Esophagus squamous epithelium (tissue), 5 donors: ENCODE results near the gene TFCP2. TPM values are rescaled to one million over a fixed set of nuclear protein-coding genes. Genes with fewer than 3 reads are reported as not detected.

Source experiments
- DNase-seq: peaks from one replicate; lab custom pipeline; 2025; lab: John Stamatoyannopoulos, UW
- H3K27ac ChIP-seq, 4 donors: fragments of 200-600 bp; sonication (generic); one replicate each; pipeline ENCODE4 v1.5.1; 2016 to 2019; ENCODE audit warnings: mild to moderate bottlenecking in 1 of 4
- H3K27me3 ChIP-seq, 4 donors: fragments of 200-600 bp; sonication (generic); 1 replicate in 3 of 4; 2 replicates in 1 of 4; pipeline versions ENCODE4 v1.5.1 to v1.6.0; 2017 to 2021; ENCODE audit warnings: antibody characterized with exemption in 1 of 4
- H3K36me3 ChIP-seq, 3 donors: fragments of 200-600 bp; sonication (generic); one replicate each; pipeline ENCODE4 v1.5.1; 2016 to 2019
- H3K4me1 ChIP-seq, 3 donors: fragments of 200-600 bp; sonication (generic); one replicate each; pipeline ENCODE4 v1.5.1; 2017 to 2019
- H3K4me3 ChIP-seq, 4 donors: fragments of 200-600 bp; sonication (generic); 1 replicate in 3 of 4; 2 replicates in 1 of 4; pipeline ENCODE4 v1.5.1; 2016 to 2019; ENCODE audit warnings: mild to moderate bottlenecking in 2 of 4, moderate library complexity in 1 of 4
- H3K9me3 ChIP-seq, 3 donors: fragments of 200-600 bp; sonication (generic); one replicate each; pipeline ENCODE4 v1.5.1; 2016 to 2019
- CTCF ChIP-seq, 6 experiments: fragments of 450-650 bp in 4 of 6; fragments of 200-600 bp in 2 of 6; sonication (generic) in 2 of 6; IDR thresholded peaks; one replicate each; pipeline ENCODE4 v1.5.1; 2016 to 2019; ENCODE audit warnings: antibody characterized with exemption in 6 of 6, mild to moderate bottlenecking in 4 of 6, moderate library complexity in 4 of 6
- POLR2A ChIP-seq, 4 donors: fragments of 450-650 bp; IDR thresholded peaks; one replicate each; pipeline ENCODE4 v1.6.1; 2017; ENCODE audit warnings: antibody characterized with exemption in 4 of 4, mild to moderate bottlenecking in 4 of 4, moderate library complexity in 3 of 4
- WGBS, 2 donors: methylation state at CpG; one replicate each; pipeline ENCODE4 v1.1.5; 2018; 5-methylcytosine and 5-hydroxymethylcytosine counted together
- intact Hi-C: fragments of 100-400 bp; cut with DNase I; formaldehyde crosslinking; loops from one replicate; pipeline ENCODE4 v1.15.0; 2022
- total RNA-seq, 4 donors: library from RNA; depleted of rRNA; stranded (reverse); fragments of >200 nt; gene quantifications; one replicate each; pipeline ENCODE4 v1.1.0, GENCODE V29; 2016
- donor health status: DM: yes; HTN: yes; CAD: no.

Gene TFCP2
- total RNA-seq, 4 donors from 2014 or later, result 10.8 to 12.0 (median 11.7) TPM

GRCh38 chr12:51210690-51211395, 37.9 kb upstream of the TFCP2 start:
- Histone ChIP-seq H3K4me3 (no peak overlapping the region), H3K27ac (no peak overlapping the region), H3K9me3 (no peaks in the 10 kb centered on the region), H3K4me1 (no peaks in the 10 kb centered on the region), H3K27me3 (no peaks in the 10 kb centered on the region), H3K36me3 (no peaks in the 10 kb centered on the region)
- no peak for DNase-seq
- 43 to 58% methylated on average over 2 of the region's 2 CpGs for WGBS, 2 donors
- intact Hi-C loops, result no loop called here
- TF ChIP-seq CTCF (IDR thresholded peaks at IDR 0.05) (no peak), POLR2A (IDR thresholded peaks at IDR 0.05) (no peak)

GRCh38 chr12:51209259-51209658, 36.3 kb upstream of the TFCP2 start:
- intact Hi-C loops, result no loop called here
- Histone ChIP-seq H3K4me3 (no peak overlapping the region), H3K36me3 (no peaks in the 10 kb centered on the region), H3K27me3 (no peaks in the 10 kb centered on the region), H3K4me1 (no peaks in the 10 kb centered on the region), H3K9me3 (no peaks in the 10 kb centered on the region), H3K27ac (no peak overlapping the region)
- TF ChIP-seq POLR2A (IDR thresholded peaks at IDR 0.05), result no peak
- TF ChIP-seq CTCF (IDR thresholded peaks at IDR 0.05), result no peak
- WGBS, 2 donors, result 87 to 94% methylated on average over 2 of the region's 2 CpGs
- DNase-seq, result no peak

- Histone ChIP-seq H3K27me3 (no peaks in the 10 kb centered on the region), H3K4me1 (no peaks in the 10 kb centered on the region), H3K27ac (no peak overlapping the region), H3K36me3 (no peaks in the 10 kb centered on the region), H3K9me3 (no peaks in the 10 kb centered on the region), H3K4me3 (no peak overlapping the region)
- intact Hi-C loops, result no loop called here
- DNase-seq, result no peak
- TF ChIP-seq POLR2A (IDR thresholded peaks at IDR 0.05) (no peak), CTCF (IDR thresholded peaks at IDR 0.05) (no peak)
- 67 to 77% methylated on average over 6 to 7 of the region's 7 CpGs for WGBS, 2 donors
Measured at GRCh38 chr12:51208016-51208660, 35.2 kb upstream of the TFCP2 start.

GRCh38 chr12:51205350-51205749, 32.4 kb upstream of the TFCP2 start:
- no peaks in the 10 kb centered on the region for H3K4me1 ChIP-seq
- DNase-seq, result no peak
- intact Hi-C loops, result no loop called here

More at GRCh38 chr12:51205350-51205749, 32.4 kb upstream of the TFCP2 start:
- WGBS, 2 donors, result 63 to 95% methylated on average over 6 of the region's 6 CpGs
- no peaks in the 10 kb centered on the region for H3K9me3 ChIP-seq
- H3K4me3 ChIP-seq, result no peak overlapping the region
- peaks cover 0 to 6% (median 0%) of the 10 kb centered on the region in 3 donors for H3K36me3 ChIP-seq
- TF ChIP-seq POLR2A (IDR thresholded peaks at IDR 0.05) (no peak), CTCF (IDR thresholded peaks at IDR 0.05) (no peak)
- H3K27me3 ChIP-seq, result no peaks in the 10 kb centered on the region
- no peak overlapping the region for H3K27ac ChIP-seq
